ENCODE data around the gene ERC2. TPM values are rescaled to one million over a fixed set of nuclear protein-coding genes. Genes with fewer than 3 reads are reported as not detected.

Gene ERC2
- total and polyA plus RNA-seq, 2 donors (not counting 3 experiments of a cell fraction or from before 2014, with no cell fraction given), result 5.6 to 15.5 TPM

- Histone ChIP-seq H3K9me1 (replicated peaks; ENCODE audit: control insufficient read depth, extremely low read depth, insufficient read depth, low read length) (no peaks in the 10 kb centered on the region), H3K27ac (ENCODE audit: insufficient read depth, low read depth, low read length) (no peak overlapping the region), H3K4me2 (ENCODE audit: insufficient read depth, low read length) (no peak overlapping the region), H4K20me1 (replicated peaks; ENCODE audit: control insufficient read depth, extremely low read depth, insufficient read depth, low read length) (no peaks in the 10 kb centered on the region), H3K4me1 (ENCODE audit: control insufficient read depth, extremely low read depth, insufficient read depth, low read length) (no peaks in the 10 kb centered on the region), H3K4me3 (replicated peaks in 1 of 3; ENCODE audit: insufficient read depth in 1 of 3, low read depth in 1 of 3, low read length in 3 of 3) (no peak overlapping the region), H3K27me3 (ENCODE audit: control insufficient read depth in 2 of 2, insufficient read depth in 2 of 2, low read length in 2 of 2) (no peaks in the 10 kb centered on the region), H3K9me3 (replicated peaks; ENCODE audit: control insufficient read depth, insufficient read depth, low read length) (no peaks in the 10 kb centered on the region), H3K79me2 (ENCODE audit: control insufficient read depth, insufficient read depth, low read length) (no peaks in the 10 kb centered on the region), H3K36me3 (ENCODE audit: control insufficient read depth in 2 of 2, extremely low read depth in 1 of 2, insufficient read depth in 2 of 2, low read length in 2 of 2) (no peaks in the 10 kb centered on the region), H3K9ac (replicated peaks; ENCODE audit: extremely low read depth, insufficient read depth, low read length) (no peak overlapping the region), H2AFZ (ENCODE audit: low read depth, low read length) (no peak overlapping the region)
- dilution Hi-C loops (cut with MboI; ENCODE audit: extremely low pct_ligation_motif_present, low sequenced_read_pairs) (no loop called here), intact Hi-C loops (cut with micrococcal nuclease) (no loop called here)
- ChIA-PET CTCF (interaction anchor here (1.0 kb wide), 1 partner anchor 19 kb away, joined by 3 read pairs; no protein-coding TSS in a partner anchor), POLR2A (no interaction called here)
- no TSS peak for BruUV-seq (replicated peaks)
- FAIRE-seq, result no peak
- TF ChIP-seq MYC (IDR thresholded peaks at IDR 0.05; ENCODE audit: low read depth, low read length) (no peak), MAX (IDR thresholded peaks at IDR 0.05; ENCODE audit: insufficient read depth, insufficient read length) (no peak), EZH2 (IDR thresholded peaks at IDR 0.05; ENCODE audit: borderline replicate concordance, low read depth, low read length, severe bottlenecking) (no peak), JUN (IDR thresholded peaks at IDR 0.05; ENCODE audit: borderline replicate concordance, insufficient read depth, insufficient read length, low read depth) (no peak), POLR2AphosphoS5 (IDR thresholded peaks at IDR 0.05; ENCODE audit: insufficient read depth, low read depth, low read length) (no peak), GATA2 (IDR thresholded peaks at IDR 0.05; ENCODE audit: insufficient read depth, insufficient read length, low read depth, low read length) (no peak), CTCF (IDR thresholded peaks at IDR 0.05; ENCODE audit: extremely low read depth in 1 of 2, insufficient read depth in 1 of 2, low read depth in 1 of 2, low read length in 2 of 2) (no peak), POLR2A (IDR thresholded peaks at IDR 0.05; ENCODE audit: low read depth, low read length) (no peak), FOS (IDR thresholded peaks at IDR 0.05; ENCODE audit: borderline replicate concordance, insufficient read depth, low read length) (no peak)
- DNase-seq (ENCODE audit: low read depth, low spot score), result no peak
Measured at GRCh38 chr3:55633333-55633732, 834.9 kb downstream of the ERC2 start.
